H9 (cell line): ENCODE measurements around the gene KRT78. TPM values are rescaled to one million over a fixed set of nuclear protein-coding genes. Genes with fewer than 3 reads are reported as not detected.

Experiments used
- DNase-seq: peaks from one replicate; pipeline ENCODE4 v3.0.0-alpha.2; 2017
- H2AFZ ChIP-seq: one replicate; pipeline ENCODE4 v1.6.1; 2013; ENCODE audit warnings: mild to moderate bottlenecking, low read length, control low read depth, moderate library complexity
- H2AK5ac ChIP-seq: 2 replicates; pipeline ENCODE4 v1.6.1; 2013; ENCODE audit warnings: low read length, control low read depth, mixed read lengths; ENCODE audit not compliant: insufficient read length
- H2BK120ac ChIP-seq: one replicate; pipeline ENCODE4 v1.6.1; 2013; ENCODE audit warnings: low read depth, mild to moderate bottlenecking, low read length, control low read depth, inconsistent platforms; ENCODE audit not compliant: poor library complexity, severe bottlenecking
- H2BK12ac ChIP-seq: 2 replicates; pipeline ENCODE4 v1.6.1; 2013; ENCODE audit warnings: low read length, control low read depth, mixed read lengths, low read depth; ENCODE audit not compliant: insufficient read length
- H2BK15ac ChIP-seq: 2 replicates; pipeline ENCODE4 v1.6.1; 2013; ENCODE audit warnings: low read depth, low read length, control low read depth
- H2BK20ac ChIP-seq: one replicate; pipeline ENCODE4 v1.6.1; 2013; ENCODE audit warnings: low read depth, mild to moderate bottlenecking, low read length, control low read depth, inconsistent platforms; ENCODE audit not compliant: poor library complexity, severe bottlenecking
- H2BK5ac ChIP-seq: 2 replicates; pipeline ENCODE4 v1.6.1; 2013; ENCODE audit warnings: low read length, control low read depth, mixed read lengths; ENCODE audit not compliant: insufficient read length
- H3K14ac ChIP-seq: 2 replicates; pipeline ENCODE4 v1.6.1; 2013; ENCODE audit warnings: low read length, control low read depth; ENCODE audit not compliant: insufficient read depth
- H3K18ac ChIP-seq: 2 replicates; pipeline ENCODE4 v1.6.1; 2013; ENCODE audit warnings: low read depth, mild to moderate bottlenecking, mixed read lengths, low read length, control low read depth; ENCODE audit not compliant: insufficient read length
- H3K23ac ChIP-seq: 2 replicates; pipeline ENCODE4 v1.6.1; 2013; ENCODE audit warnings: low read length, control low read depth, mixed read lengths, low read depth; ENCODE audit not compliant: insufficient read length
- H3K23me2 ChIP-seq: 2 replicates; pipeline ENCODE4 v1.6.1; 2013; ENCODE audit warnings: low read depth, mild to moderate bottlenecking, mixed read lengths, low read length, control low read depth; ENCODE audit not compliant: insufficient read length, poor library complexity, severe bottlenecking
- H3K27ac ChIP-seq: 2 replicates; pipeline ENCODE4 v1.5.1; 2013; ENCODE audit warnings: low read length, control low read depth, mixed read lengths, low read depth; ENCODE audit not compliant: insufficient read length
- H3K27me3 ChIP-seq: 2 replicates; pipeline ENCODE4 v1.6.1; 2013; ENCODE audit warnings: low read length, control low read depth, inconsistent platforms; ENCODE audit not compliant: insufficient read depth
- H3K4ac ChIP-seq: 2 replicates; pipeline ENCODE4 v1.6.1; 2013; ENCODE audit warnings: low read depth, mild to moderate bottlenecking, control low read depth, inconsistent platforms, low read length, moderate library complexity
- H3K4me1 ChIP-seq: 2 replicates; pipeline ENCODE4 v1.6.1; 2013; ENCODE audit warnings: low read length, control low read depth, inconsistent platforms; ENCODE audit not compliant: insufficient read depth
- H3K4me2 ChIP-seq: 2 replicates; pipeline ENCODE4 v1.6.1; 2013; ENCODE audit warnings: low read length, control low read depth, mixed read lengths; ENCODE audit not compliant: insufficient read length, insufficient read depth
- H3K56ac ChIP-seq: 2 replicates; pipeline ENCODE4 v1.6.1; 2013; ENCODE audit warnings: low read depth, mild to moderate bottlenecking, mixed read lengths, low read length, control low read depth; ENCODE audit not compliant: insufficient read length
- H3K79me1 ChIP-seq: 2 replicates; pipeline ENCODE4 v1.6.1; 2013; ENCODE audit warnings: low read depth, mild to moderate bottlenecking, moderate library complexity, low read length, control low read depth, inconsistent platforms; ENCODE audit not compliant: insufficient read depth, poor library complexity, severe bottlenecking
- H3K79me2 ChIP-seq: 2 replicates; pipeline ENCODE4 v1.6.1; 2013; ENCODE audit warnings: low read length, control low read depth, inconsistent platforms; ENCODE audit not compliant: insufficient read depth
- H3K9ac ChIP-seq: 2 replicates; pipeline ENCODE4 v1.6.1; 2013; ENCODE audit warnings: low read length, control low read depth, mixed read lengths; ENCODE audit not compliant: insufficient read length; ENCODE audit errors: extremely low read depth
- H3K9me3 ChIP-seq: one replicate; pipeline ENCODE4 v1.6.1; 2013; ENCODE audit warnings: low read depth, low read length, inconsistent platforms; ENCODE audit not compliant: control insufficient read depth
- H3T11ph ChIP-seq: one replicate; pipeline ENCODE4 v1.6.1; 2013; ENCODE audit warnings: mild to moderate bottlenecking, low read length, control low read depth, inconsistent platforms
- H4K20me1 ChIP-seq: one replicate; pipeline ENCODE4 v1.6.1; 2013; ENCODE audit not compliant: control insufficient read depth, insufficient read length, insufficient read depth
- H4K5ac ChIP-seq: 2 replicates; pipeline ENCODE4 v1.6.1; 2013; ENCODE audit warnings: low read depth, mild to moderate bottlenecking, mixed read lengths, low read length, control low read depth; ENCODE audit not compliant: insufficient read length
- H4K8ac ChIP-seq: replicated peaks from 2 replicates; pipeline ENCODE4 v1.6.1; 2013; ENCODE audit warnings: low read length, control low read depth, mixed read lengths, low read depth; ENCODE audit not compliant: insufficient read length
- H4K91ac ChIP-seq: 2 replicates; pipeline ENCODE4 v1.6.1; 2013; ENCODE audit warnings: low read depth, mild to moderate bottlenecking, moderate library complexity, mixed read lengths, low read length, control low read depth; ENCODE audit not compliant: insufficient read length
- H3K27ac Mint-ChIP-seq, 3 experiments: 2 replicates in 2 of 3; 3 replicates in 1 of 3; pipeline ENCODE4 v1.8.0; 2020 to 2021; ENCODE audit warnings: mixed read lengths in 3 of 3, mild to moderate bottlenecking in 1 of 3, moderate library complexity in 1 of 3
- H3K27me3 Mint-ChIP-seq: 2 replicates; pipeline ENCODE4 v1.8.0; 2021; ENCODE audit warnings: low read depth, mild to moderate bottlenecking, moderate library complexity, mixed read lengths
- H3K36me3 Mint-ChIP-seq, 3 experiments: 2 replicates in 2 of 3; 3 replicates in 1 of 3; pipeline ENCODE4 v1.8.0; 2020 to 2021; ENCODE audit warnings: low read depth in 3 of 3, mixed read lengths in 3 of 3; ENCODE audit not compliant: insufficient read depth in 1 of 3
- H3K4me1 Mint-ChIP-seq, 2 experiments: 2 replicates each; pipeline ENCODE4 v1.8.0; 2020; ENCODE audit warnings: mixed read lengths in 2 of 2
- H3K4me3 Mint-ChIP-seq, 2 experiments: 2 replicates in 1 of 2; 3 replicates in 1 of 2; pipeline ENCODE4 v1.8.0; 2020 to 2021; ENCODE audit warnings: mild to moderate bottlenecking in 2 of 2, mixed read lengths in 2 of 2, moderate library complexity in 1 of 2
- H3K9me3 Mint-ChIP-seq, 2 experiments: 2 replicates in 1 of 2; 3 replicates in 1 of 2; pipeline ENCODE4 v1.8.0; 2020; ENCODE audit warnings: mild to moderate bottlenecking in 2 of 2, mixed read lengths in 2 of 2, moderate library complexity in 1 of 2
- CTCF ChIP-seq: fragments of 200-600 bp; sonication (generic); conservative IDR thresholded peaks from 3 replicates; pipeline ENCODE4 v1.8.0; 2021; ENCODE audit warnings: antibody characterized with exemption, mild to moderate bottlenecking
- WGBS: extraction: QIAGEN DNeasy Blood & Tissue Kit; methylation state at CpG from one replicate; pipeline ENCODE4 v1.1.7; 2013; ENCODE audit warnings: missing lambda C conversion rate, low lambda C conversion rate, mixed read lengths; ENCODE audit not compliant: insufficient read length; ENCODE audit errors: extremely low coverage; 5-methylcytosine and 5-hydroxymethylcytosine counted together
- total RNA-seq: library from RNA; stranded (reverse); gene quantifications from 2 replicates; pipeline ENCODE4 v1.2.1, GENCODE V29; 2021

The KRT78 gene
- total RNA-seq, 1 experiment from 2014 or later: not detected

DNA sequence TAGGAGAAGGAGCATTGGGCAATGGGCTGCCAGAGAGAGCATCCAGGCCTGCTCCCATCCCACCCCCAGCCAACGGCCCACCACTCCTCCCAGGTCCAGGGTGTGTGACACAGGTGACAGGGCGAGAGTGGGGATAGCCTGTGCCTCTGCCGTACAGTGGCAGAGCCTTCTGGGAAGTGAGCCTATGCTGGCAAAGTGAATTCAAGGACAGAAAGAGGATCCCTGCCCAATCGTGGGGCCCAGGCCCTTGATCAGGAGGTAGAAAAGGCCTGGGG, 14.1 kb downstream of the KRT78 start:
- H2BK12ac ChIP-seq: no peak overlapping the region
- no peaks in the 10 kb centered on the region for H3K79me2 ChIP-seq
- no peak overlapping the region for H3K4ac ChIP-seq
- no peak overlapping the region for H2AK5ac ChIP-seq
- no peak overlapping the region for H3K9ac ChIP-seq
- H2BK5ac ChIP-seq: no peak overlapping the region
- no peak overlapping the region for H3K14ac ChIP-seq
- H3K27me3 Mint-ChIP-seq: peaks cover 5% of the 10 kb centered on the region
- no peak overlapping the region for H4K8ac ChIP-seq
- WGBS: no CpG with 5 or more reads among the region's 4 CpGs
- no peak overlapping the region for H3K27ac ChIP-seq
- H3K4me3 Mint-ChIP-seq: no peak overlapping the region
- H3T11ph ChIP-seq: no peak overlapping the region
- no peak overlapping the region for H3K18ac ChIP-seq
- no peak overlapping the region for H2AFZ ChIP-seq
- H4K91ac ChIP-seq: no peak overlapping the region
- no peak overlapping the region for H3K4me2 ChIP-seq
- DNase-seq: no peak
- H3K23ac ChIP-seq: no peak overlapping the region
- H3K27ac Mint-ChIP-seq: no peak overlapping the region
- no peaks in the 10 kb centered on the region; the same call in 1 of the 2 replicates for H3K27me3 ChIP-seq
- H3K36me3 Mint-ChIP-seq: no peaks in the 10 kb centered on the region
- no peaks in the 10 kb centered on the region for H3K9me3 ChIP-seq
- no peak overlapping the region for H4K5ac ChIP-seq
- no peak overlapping the region for H2BK15ac ChIP-seq
- TF ChIP-seq CTCF: no peak
- H2BK20ac ChIP-seq: no peak overlapping the region
- H4K20me1 ChIP-seq: no peaks in the 10 kb centered on the region
- H3K4me1 ChIP-seq: no peaks in the 10 kb centered on the region
- H3K79me1 ChIP-seq: no peaks in the 10 kb centered on the region
- no peaks in the 10 kb centered on the region; a peak in 1 of 4 replicates for H3K4me1 Mint-ChIP-seq
- H2BK120ac ChIP-seq: no peak overlapping the region
- no peak overlapping the region for H3K56ac ChIP-seq
- no peaks in the 10 kb centered on the region for H3K9me3 Mint-ChIP-seq
- H3K23me2 ChIP-seq: no peaks in the 10 kb centered on the region
